Neutrophil (primary cell): ENCODE data around the gene KRT8.

ENCODE experiments used
- H3K27ac ChIP-seq: fragments of 200-600 bp; sonication (generic); 2 replicates; pipeline ENCODE4 v1.5.1; 2016; ENCODE audit warnings: mild to moderate bottlenecking, moderate library complexity
- H3K27me3 ChIP-seq: fragments of 200-600 bp; sonication (generic); 2 replicates; pipeline ENCODE4 v1.6.0; 2016; ENCODE audit warnings: mild to moderate bottlenecking
- H3K36me3 ChIP-seq: fragments of 200-600 bp; sonication (generic); 2 replicates; pipeline ENCODE4 v1.5.1; 2017
- H3K4me1 ChIP-seq, 2 experiments: fragments of 200-600 bp in 1 of 2; sonication (generic) in 1 of 2; 1 replicate in 1 of 2; 2 replicates in 1 of 2; pipeline versions ENCODE4 v1.5.1 to v1.6.1; 2013 to 2016; ENCODE audit warnings: low read depth in 1 of 2, low read length in 1 of 2, mild to moderate bottlenecking in 1 of 2, moderate library complexity in 1 of 2; ENCODE audit not compliant: control insufficient read depth in 1 of 2, insufficient read depth in 1 of 2
- H3K4me3 ChIP-seq, 2 experiments: fragments of 200-600 bp in 1 of 2; sonication (generic) in 1 of 2; 1 replicate in 1 of 2; 2 replicates in 1 of 2; pipeline ENCODE4 v1.5.1; 2013 to 2016; ENCODE audit warnings: low read depth in 1 of 2, low read length in 1 of 2, mild to moderate bottlenecking in 1 of 2, moderate library complexity in 1 of 2
- H3K9me3 ChIP-seq: fragments of 200-600 bp; sonication (generic); 2 replicates; pipeline ENCODE4 v1.5.1; 2016
- TF ChIP-seq, protein P1 (sequence below): fragments of 200-600 bp; sonication (generic); IDR thresholded peaks from 2 replicates; pipeline ENCODE4 v1.5.1; 2016; ENCODE audit warnings: antibody characterized with exemption

Gene KRT8

DNA sequence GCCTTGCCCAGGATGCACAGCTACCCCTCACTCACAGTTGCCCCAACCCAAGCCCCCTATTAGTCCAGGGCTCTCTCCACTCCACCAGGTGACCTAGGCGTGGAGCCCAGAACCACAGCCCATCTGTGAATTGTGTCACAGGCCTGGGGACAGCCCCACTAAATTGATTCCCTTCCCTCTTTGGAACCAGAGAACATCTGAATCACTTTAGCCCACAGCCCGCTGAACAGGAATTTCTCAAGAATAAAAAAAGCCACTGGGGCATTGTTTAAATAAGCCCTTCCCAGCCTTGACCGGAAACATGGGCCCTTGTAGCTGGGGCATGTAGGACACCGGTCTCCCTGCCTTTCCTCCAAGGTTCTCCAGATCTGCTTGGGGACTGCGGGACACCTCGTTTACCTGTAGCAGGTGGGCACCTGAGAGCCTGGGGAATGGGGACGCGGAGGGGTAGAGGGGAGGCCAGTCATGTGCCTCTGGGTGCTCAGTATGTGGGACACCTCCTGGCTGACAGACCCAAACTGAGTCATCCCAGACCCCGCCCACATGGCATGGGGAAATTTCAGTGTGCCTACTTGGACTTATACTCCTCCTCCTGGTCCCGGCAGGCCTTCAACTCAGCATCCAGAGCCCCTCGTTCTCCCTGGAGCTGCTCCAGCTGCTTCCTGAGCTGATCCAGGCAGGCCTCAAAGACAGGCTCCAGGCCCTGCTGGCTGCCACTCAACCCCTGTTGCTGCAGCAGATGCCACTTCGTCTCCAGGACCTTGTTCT lies 57.4 kb downstream of the KRT8 start:
- TF ChIP-seq, protein P1, sequence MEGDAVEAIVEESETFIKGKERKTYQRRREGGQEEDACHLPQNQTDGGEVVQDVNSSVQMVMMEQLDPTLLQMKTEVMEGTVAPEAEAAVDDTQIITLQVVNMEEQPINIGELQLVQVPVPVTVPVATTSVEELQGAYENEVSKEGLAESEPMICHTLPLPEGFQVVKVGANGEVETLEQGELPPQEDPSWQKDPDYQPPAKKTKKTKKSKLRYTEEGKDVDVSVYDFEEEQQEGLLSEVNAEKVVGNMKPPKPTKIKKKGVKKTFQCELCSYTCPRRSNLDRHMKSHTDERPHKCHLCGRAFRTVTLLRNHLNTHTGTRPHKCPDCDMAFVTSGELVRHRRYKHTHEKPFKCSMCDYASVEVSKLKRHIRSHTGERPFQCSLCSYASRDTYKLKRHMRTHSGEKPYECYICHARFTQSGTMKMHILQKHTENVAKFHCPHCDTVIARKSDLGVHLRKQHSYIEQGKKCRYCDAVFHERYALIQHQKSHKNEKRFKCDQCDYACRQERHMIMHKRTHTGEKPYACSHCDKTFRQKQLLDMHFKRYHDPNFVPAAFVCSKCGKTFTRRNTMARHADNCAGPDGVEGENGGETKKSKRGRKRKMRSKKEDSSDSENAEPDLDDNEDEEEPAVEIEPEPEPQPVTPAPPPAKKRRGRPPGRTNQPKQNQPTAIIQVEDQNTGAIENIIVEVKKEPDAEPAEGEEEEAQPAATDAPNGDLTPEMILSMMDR, result no peak
- Histone ChIP-seq H3K27ac (no peak overlapping the region), H3K27me3 (no peaks in the 10 kb centered on the region), H3K9me3 (no peaks in the 10 kb centered on the region), H3K4me3 (no peak overlapping the region), H3K36me3 (no peaks in the 10 kb centered on the region), H3K4me1 (no peaks in the 10 kb centered on the region)
